ENCODE results near the gene ELP4.

ELP4 gene

DNA sequence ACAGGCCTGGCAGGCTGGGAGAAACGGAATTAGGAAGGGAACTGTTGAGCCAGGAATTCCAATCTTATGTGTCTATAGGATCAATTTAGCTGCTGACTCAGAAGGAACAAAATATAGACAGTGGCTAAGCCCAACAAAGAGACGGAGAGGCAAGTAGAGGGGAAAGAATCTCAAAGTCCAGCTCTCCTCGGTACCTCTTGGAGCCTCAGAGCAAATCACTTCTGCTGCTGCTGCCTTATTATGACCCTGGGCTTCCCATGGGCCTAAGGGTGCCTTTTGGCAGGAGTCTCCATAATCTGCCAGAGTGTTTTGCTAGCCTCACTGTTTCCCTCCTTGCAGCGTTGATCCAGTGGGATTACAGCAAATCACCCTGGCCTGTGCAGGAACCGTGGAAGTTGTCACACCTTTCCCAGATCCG lies 269.8 kb downstream of the ELP4 start:
- peak; percentile 29 for DNase-seq (ENCODE audit: low spot score)

DNA sequence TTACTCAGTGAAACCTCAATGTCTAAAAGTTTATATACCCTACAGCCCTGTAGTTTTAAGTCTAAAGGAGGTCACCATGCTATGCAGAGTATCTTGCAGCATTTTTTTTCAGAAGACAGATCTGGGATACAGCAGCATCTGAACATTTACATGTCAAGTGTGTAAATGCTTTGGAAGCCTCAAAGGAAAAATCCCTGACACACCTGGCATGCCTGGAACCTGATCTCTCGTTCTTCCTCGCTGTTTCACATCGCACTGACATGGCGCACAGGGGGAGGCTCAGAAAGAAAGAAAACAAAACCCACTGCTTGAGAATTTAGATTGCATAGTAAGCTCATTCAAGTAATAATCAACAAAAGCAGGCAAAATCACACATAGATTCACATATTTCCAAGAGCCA lies 270.5 kb downstream of the ELP4 start:
- no peak for DNase-seq (ENCODE audit: low spot score)

DNA sequence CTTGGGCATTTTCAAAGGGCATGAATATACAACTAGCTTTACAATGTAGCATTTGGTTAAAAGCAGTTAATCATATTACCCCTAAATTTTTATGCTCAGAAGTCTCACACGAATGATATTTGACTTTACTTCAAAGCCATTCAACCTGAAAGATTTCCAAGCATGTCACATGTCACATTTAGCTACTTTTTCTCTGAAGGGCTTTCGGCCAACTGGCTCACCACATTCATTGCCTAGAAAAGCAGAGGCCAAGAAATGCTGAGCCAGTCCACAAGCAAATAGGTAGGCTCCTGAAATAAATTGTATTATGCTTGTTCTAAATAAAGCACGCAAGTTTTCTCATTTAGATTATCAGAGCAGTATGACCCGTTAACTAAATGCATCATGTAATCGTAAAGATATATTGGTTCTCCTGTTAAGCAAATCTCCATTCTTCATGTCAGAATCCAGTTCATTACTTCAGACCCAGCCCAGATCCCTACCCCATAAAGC lies 271.0 kb downstream of the ELP4 start:
- DNase-seq (ENCODE audit: low spot score), result no peak

DNA sequence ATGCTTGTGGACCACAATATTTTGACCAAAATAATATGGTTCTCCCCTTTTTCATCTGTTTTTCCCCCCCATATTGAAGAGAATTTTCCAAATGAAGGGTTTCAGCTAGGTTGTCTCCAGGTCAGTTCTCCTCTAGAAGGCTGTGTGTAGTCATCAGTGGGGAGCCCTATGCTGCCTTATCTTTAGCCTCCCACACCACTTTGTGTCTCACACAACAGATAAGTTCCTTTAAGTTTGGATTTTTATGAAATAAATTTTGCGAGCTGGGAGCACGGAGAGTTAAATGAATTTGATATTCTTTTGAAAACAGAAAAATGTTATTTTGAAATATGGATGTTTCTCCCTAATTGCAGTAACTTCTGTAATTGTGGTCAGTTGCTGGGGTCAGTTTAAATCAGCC lies 272.7 kb downstream of the ELP4 start:
- DNase-seq (ENCODE audit: low spot score), result no peak

DNA sequence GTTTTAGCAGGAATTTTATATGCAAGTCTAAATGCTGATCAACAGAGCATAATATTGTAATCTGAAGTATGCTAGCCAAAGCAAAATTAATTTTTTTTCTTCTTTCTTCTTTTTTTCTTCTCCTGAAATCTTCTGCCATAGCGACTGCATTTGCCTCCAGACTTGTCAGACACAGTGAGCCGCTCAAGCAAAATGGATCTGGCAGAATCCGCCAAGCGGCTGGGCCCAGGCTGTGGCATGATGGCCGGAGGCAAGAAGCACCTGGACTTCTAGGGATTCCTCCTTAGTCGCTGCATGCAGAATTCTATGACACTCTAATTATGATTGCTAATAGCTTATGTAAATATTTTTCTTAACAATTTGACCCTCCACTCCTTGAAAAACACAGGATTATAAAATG lies 273.7 kb downstream of the ELP4 start:
- no peak for DNase-seq (ENCODE audit: low spot score)

DNA sequence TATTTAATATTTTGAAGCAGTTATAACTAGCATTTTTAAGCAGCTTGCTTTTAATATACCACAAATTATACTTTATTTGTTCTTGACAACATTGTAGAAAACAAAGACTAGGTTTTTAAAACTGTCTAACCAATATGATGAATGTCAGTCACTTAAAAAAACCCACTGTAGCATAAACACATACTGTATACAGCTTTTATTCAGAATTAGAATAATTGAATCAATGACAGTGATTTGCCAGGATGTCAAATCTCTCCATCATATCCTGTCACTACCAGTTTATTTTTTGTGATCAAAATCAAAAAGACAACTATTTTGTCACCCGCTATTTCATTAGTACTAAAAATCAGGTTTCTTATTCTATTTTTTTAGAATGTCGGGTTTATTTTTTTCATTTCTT lies 275.0 kb downstream of the ELP4 start:
- no peak for DNase-seq (ENCODE audit: low spot score)

DNA sequence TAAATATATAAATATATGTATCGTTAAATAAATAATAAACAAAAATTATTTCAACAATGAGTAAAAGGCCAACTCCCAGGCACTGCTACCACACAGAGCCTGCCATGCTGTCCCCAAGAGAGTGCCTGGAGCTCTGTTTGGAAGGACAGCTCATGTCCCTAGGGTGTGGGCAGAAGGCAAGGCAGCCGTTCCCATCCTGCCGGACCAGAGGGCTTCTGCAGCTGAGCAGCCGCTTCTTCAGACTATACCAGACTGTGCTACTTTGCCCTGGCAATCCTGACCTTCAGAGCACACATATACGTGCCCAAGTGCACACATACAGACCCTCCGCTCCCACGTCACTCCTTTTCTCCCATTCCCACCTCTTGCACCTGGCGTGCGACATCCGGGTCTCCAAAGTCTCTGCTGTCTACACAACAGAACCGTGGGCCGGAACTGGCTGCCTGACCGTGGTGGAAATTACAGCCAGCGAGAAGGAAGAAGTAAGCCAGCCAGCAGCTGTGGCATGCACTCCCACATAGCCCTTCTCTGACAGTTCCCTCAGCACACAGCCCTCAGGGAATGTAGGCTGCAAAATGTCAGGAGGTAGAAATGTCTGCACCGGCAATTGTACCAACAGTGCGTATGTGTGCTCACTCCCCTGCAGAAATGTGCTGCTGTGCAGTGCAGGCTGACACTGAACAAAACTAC lies 277.6 kb downstream of the ELP4 start:
- DNase-seq (ENCODE audit: low spot score), result no peak

DNA sequence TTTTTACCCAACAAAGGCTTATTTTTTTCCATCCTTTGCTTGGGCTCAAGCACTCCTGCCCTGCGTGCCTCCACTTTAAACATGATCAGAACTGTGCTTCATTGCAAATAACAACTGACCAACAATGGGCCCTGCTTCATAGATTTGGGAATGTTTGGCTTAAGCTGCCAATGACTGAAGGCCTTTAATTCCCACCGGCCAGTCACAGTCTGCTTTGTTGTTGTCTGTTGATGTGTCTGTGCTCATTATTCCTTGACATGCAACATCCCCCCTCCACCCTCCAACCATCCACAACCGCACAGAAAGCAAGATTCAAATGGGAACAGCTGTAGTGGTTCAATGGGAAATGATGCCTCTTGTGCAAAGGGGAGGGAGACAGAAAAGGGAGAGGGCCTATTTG lies 278.5 kb downstream of the ELP4 start:
- DNase-seq (ENCODE audit: low spot score), result no peak

DNA sequence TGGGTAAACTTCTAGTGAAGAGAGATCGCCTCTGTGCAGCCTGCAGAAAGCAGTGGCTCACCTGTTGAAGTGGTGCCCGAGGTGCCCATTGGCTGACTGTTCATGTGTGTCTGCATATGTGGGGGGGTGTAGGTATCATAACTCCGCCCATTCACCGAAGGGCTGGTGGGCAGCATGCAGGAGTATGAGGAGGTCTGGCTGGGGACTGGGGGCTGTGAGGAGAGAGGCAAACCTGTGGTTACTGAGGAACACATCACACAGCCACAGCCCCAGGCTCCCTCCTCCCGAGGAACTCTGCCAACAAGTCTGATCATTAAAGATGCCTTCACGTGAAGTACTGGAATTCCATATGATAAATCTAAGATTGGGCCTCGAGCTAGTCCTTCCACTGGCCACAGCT lies 281.1 kb downstream of the ELP4 start:
- DNase-seq (ENCODE audit: low spot score), result no peak

DNA sequence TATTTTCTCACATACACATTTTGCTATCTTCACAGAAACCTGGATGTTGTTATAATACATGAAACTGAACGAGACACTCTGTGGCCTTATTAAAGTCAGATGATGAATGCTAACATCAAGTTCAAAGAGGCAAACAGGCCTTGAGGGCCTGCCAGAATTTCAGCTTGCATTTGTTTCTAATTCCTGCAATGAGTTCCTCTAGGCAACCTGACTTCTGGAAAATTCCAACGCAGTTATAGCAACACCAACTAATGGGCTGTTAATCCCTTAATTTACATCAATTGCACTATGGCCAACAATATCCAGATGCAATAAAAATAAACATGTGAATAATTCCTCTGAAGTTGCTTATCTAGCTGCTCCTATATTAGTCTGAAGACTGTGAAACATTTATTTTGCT lies 282.5 kb downstream of the ELP4 start:
- no peak for DNase-seq (ENCODE audit: low spot score)

DNA sequence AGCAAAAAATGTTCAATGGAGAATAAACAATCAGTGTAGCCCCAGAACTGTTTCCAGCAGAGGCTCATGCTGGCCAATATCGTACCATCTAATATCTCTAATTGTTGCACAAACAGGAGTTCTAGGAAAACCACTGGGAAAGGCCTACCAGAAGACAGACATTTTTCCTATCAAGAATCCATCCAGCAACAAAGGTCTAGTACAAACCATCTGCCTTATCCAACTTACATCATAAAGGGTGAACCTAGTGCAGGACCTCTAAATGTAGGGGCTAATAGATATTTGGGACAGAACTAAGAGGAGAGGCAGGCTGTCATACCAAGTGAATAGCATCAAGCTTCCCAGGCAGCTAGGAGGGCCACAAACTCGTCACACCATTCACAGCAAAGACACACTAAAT lies 282.9 kb downstream of the ELP4 start:
- no peak for DNase-seq (ENCODE audit: low spot score)

DNA sequence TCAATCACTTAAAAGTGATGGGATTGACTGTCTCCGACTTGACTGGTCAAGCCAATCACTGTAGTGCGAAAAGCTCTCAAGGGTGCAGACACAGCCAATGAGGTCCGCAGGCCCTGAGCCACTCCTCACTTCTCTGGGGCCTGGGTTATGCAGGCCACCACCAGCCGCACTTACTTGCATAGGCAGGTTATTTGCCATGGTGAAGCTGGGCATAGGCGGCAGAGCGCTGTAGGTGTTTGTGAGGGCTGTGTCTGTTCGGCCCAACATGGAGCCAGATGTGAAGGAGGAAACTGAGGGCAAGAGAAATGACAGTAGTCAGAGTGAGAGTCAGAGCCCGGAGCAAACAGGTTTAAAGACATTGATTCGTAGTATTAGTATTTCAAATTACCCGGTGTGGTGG lies 283.7 kb downstream of the ELP4 start:
- no peak for DNase-seq (ENCODE audit: low spot score)

DNA sequence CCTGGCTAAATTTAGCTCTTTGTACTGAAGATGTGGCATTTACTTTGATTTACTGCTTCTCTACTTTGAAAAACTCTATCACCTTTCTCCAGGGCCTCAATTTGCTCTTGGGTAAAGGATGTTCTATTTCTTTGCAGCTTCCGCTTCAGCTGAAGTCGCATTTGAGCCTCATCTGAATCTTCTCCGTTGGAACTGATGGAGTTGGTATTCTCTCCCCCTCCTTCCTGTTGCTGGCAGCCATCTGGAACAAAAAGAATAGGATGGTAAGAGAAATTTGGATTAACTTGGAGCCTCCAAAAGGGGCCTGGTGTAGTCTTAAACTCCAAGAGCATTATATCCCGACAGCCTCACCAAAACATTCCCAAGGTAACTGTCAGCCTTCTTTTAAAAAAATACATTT lies 285.0 kb downstream of the ELP4 start:
- DNase-seq (ENCODE audit: low spot score), result no peak

DNA sequence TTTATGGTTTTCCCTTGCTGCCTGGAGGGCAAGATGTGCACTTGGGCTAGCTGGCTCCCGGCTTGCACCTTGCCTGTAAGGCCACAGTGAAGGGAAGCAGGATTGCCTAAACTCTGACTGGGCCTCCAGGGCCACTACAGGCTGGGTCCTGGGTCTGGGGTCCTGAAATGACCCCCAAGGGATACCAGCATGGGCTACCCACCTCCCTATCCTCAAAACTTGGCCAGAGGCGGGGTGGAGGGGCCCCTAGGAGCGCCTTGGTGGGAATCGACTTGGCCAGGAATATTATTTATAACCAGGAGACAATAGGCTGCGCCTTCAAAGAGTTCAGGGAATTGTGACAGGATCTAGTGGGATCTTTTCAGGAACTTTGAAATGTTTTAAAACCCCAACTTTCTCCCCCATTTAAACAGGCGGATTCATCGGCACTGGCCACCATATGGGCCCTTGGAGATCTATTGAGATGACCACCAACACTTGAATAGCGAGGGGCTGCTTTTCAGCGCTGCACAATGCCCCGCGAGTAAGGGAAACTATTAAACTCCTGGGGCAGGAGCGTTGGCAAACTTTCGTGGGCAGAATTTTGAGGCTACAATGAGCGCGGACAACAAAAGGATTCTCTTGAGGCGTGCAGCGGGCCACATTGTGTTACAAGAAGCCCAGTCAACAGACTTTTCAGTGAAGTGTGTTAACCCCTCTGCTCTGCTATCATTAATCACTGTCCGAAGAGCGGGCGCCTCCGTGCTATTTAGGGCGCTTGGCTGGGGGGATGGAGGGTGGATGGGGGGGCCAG lies 286.3 kb downstream of the ELP4 start:
- DNase-seq (ENCODE audit: low spot score), result no peak

DNA sequence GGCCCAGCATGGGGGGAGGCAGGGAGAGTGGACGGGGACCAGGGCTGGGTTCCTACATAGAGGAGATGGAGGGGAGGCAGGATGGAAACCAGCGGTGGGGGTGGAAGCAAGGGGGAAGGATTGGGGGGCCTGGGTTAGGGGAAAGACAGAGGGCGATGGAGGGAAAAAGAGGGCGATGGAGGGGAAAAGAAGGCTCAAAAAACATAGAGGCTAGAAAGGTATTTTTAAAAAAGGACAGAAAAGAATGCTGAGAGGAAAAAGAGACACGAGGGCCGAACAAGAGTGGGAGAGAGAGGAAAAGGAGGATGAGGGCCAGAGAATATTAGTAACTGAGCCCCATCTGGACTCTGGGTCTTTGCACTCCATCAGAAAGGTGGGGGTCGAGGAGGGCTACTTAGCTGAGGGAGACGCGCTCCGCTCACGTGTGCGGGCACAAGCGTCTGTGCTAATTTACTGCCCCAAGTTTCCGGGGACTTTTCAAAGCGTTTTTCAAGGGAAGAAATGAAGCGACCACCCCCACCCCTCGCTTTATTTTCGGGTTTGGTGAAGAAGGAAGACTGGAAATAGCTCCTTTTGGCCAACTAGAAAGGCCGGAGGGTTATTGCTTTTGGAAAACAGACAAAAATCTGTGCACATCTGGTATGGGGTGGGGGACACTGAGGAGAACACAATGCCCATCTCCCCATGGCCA lies 287.1 kb downstream of the ELP4 start:
- no peak for DNase-seq (ENCODE audit: low spot score)

DNA sequence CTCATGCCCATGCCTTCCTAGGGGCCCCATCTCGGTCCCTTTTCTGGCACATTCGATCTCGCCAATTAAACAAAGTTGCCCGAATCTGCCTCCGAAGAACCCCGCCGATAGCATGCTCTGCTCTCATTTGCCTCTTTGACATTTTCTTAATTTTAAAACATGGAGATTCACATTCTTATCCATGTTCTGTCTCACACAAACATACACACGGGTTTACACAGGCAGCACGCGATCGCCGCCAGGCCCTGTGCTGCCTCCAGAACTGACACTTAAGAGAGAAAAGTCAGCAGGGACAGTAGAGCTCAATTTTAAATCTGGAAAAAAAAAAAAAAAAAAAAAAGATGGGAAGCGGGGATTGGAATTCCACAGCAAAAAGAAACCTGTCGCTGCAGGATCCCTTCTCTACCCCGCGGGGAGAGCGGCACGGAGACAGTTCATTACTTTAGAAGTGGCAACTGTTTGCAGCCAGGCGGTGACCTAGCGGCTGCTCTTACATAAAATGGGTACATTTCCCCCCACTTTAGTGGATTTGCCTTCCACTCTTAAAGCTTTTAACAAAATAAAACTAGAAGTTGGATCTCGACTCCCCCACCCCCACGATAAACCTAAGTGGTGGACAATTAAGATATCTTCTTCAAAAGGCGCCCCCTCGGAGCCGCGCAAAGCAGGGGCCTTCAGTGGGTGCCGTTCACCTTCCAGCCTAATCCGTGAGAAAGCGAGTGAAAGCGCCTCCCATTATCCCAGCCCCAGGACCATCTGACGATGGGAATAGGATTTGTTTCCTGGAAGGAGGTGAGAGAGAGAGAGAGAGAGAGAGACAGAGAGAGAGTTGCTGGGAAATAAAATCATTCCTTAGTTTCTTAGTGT lies 287.9 kb downstream of the ELP4 start:
- peak; percentile 34 for DNase-seq (ENCODE audit: low spot score)

DNA sequence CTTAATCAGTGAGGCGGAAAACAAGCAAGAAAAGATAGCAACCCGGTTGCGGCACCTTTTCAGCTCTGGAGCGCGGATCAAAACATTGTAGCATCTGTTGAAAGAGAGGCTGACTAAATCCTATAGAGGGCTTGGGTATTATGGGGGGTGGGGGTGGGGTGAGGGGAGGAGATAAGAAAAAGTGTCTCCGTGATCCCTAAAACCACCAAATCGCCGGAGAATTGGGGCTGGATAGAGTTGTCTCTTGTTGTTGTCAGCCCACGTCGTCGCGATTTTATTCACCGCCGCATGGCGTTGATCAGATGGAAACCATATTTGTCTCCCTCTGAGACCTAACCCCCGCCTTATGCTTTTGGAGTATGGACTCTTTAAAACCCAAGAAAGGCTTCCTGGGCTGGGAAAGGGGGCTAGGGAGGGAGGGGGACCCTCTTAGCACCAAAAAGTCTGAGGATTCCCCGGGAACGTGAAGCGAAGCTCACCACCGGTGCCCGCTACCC lies 288.5 kb downstream of the ELP4 start:
- DNase-seq (ENCODE audit: low spot score), result no peak

DNA sequence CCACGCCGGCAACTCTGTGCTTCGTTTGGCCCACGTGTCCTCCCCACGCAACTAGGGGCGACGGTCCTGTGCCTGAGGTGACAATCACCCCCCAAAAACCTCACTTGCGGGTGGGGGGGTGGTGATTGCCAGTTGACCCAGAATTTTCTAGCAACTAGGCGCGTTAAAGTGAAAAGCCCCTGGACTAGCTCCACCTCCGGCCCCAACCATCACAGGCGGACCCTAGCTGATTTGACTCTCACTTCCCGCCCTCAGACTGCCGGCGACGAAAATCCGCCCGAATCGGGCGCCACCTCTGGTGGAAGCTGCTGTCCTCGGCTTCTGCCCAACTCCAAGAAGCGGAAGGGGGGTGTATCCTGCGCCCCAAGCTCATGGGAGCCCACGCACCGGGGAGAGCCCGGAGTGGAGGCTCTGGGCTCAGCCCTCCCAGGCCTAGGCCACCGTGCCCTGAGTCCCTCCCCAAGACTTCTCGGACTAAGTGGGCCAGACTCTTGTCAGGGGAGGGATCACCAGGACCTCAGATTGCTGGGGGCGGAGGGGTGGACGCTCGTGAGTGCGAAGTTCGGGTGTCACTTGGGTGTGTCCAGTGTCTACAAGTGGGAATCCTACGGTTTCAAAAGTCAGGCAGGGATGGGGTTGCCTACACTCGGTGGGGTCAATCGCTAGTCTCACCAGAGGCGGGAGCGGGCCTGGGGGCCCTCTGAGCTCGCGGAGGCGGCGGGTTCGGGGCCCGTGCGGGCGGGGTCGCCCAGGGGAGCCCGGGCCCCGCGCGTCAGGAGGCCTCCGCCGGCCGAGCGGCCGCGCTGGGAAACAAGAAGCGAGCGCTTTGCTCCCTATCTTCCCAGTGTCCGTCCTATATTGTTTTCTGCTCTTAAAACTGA lies 289.2 kb downstream of the ELP4 start:
- DNase-seq (ENCODE audit: low spot score), result no peak

DNA sequence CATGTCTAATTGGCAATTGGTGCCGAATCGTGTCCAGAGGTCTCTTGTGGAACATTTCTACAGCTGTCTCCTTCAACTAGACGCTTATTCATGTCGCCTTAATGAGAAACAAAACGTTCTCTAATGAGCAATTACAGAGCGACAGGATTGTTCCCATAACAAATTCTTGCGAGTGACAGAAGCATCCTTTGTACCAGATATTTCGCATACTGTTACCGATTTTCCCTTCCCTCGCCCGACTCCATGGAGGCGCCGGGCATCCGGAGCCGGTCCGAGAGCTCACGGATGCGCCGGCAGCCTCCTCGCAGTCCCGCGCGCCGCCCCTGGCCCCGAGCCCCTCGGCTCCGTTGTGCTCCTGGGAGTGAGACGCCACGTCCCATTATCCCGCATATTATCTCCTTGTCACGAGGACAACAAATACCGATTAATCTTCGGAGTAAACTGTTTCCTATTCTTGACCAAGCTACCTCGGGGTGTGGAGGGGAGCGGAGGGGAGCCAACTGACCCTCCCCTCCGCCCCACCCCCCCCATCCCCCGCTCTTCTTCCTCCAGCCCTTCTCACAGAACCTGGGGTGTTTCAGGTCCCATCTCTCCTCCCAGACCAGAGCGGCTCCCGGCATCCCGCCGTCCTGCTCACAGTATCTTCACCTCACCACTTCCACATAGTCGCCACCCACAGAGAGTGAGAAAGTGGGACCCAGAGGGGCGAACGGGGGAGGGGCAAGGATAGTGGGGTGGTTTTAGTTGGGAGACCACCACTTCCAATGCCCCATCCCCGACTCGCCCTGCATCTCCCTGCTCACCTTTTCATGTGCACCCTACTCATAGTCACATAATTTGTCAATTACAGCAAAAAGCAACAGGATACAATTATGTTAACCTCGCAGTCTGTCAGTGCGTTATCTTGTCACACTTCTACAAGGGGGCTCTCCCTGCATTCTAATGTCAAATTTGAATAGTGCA lies 290.1 kb downstream of the ELP4 start:
- DNase-seq (ENCODE audit: low spot score), result no peak

All from kidney tubule cell (primary cell).